LNCAP (cell line): ENCODE measurements around the gene CX3CL1.

Experiments used
- CTCF ChIP-seq: fragments of 450-650 bp; IDR thresholded peaks from 2 replicates; pipeline ENCODE4 v1.5.1; 2017; ENCODE audit warnings: mild to moderate bottlenecking

CX3CL1 gene

GRCh38 chr16:57372372-57373116, at the start of gene CX3CL1:
Gene CX3CL1 (plus strand): TSS chr16:57372490. CDS start chr16:57372569, 79 bp downstream.
- TF ChIP-seq CTCF = no peak

GRCh38 chr16:57324749-57325148, 47.5 kb upstream of the CX3CL1 start:
- no peak for TF ChIP-seq CTCF

- TF ChIP-seq CTCF = no peak
These were observed 46.8 kb upstream of the CX3CL1 start for GRCh38 chr16:57325458-57325857.

- TF ChIP-seq CTCF = no peak
These were observed 42.5 kb upstream of the CX3CL1 start for GRCh38 chr16:57329718-57330327.

- TF ChIP-seq CTCF = no peak
These were observed 40.9 kb upstream of the CX3CL1 start for GRCh38 chr16:57331355-57331754.

GRCh38 chr16:57333402-57333801, 38.9 kb upstream of the CX3CL1 start:
- TF ChIP-seq CTCF = no peak

GRCh38 chr16:57335366-57335765, 36.9 kb upstream of the CX3CL1 start:
- no peak for TF ChIP-seq CTCF
